H1 (cell line): ENCODE measurements around the gene CFD. TPM values are rescaled to one million over a fixed set of nuclear protein-coding genes. Genes with fewer than 3 reads are reported as not detected.
A peak's percentile ranks its signal among the peaks of the same experiment; 100 is the strongest.

ENCODE experiments used
- BCL11A ChIP-seq, 2 experiments: IDR thresholded peaks; one replicate each; pipeline ENCODE4 v1.6.1; 2011; ENCODE audit warnings: low read depth in 2 of 2, low read length in 2 of 2, mild to moderate bottlenecking in 2 of 2
- CBX5 ChIP-seq: fragments of 300-800, 300-1000 bp; sonication (generic); IDR thresholded peaks from 2 replicates; pipeline ENCODE4 v1.7.1; 2016; ENCODE audit warnings: antibody characterized with exemption, low read length, low read depth
- E2F6 ChIP-seq: IDR thresholded peaks from 2 replicates; pipeline ENCODE4 v1.6.1; 2012; ENCODE audit warnings: inconsistent platforms
- EGR1 ChIP-seq: IDR thresholded peaks from 2 replicates; pipeline ENCODE4 v1.6.1; 2011; ENCODE audit warnings: low read depth, low read length, borderline replicate concordance
- EP300 ChIP-seq, 2 experiments: IDR thresholded peaks; 1 replicate in 1 of 2; 2 replicates in 1 of 2; pipeline ENCODE4 v1.6.1; 2011 to 2012; ENCODE audit warnings: low read depth in 2 of 2, low read length in 2 of 2, mild to moderate bottlenecking in 2 of 2, borderline replicate concordance in 1 of 2, inconsistent platforms in 1 of 2, moderate library complexity in 1 of 2
- FOSL1 ChIP-seq: IDR thresholded peaks from 2 replicates; pipeline ENCODE4 v1.6.1; 2011; ENCODE audit warnings: mild to moderate bottlenecking, low read depth, low read length, moderate library complexity; ENCODE audit not compliant: insufficient read depth
- GABPA ChIP-seq: IDR thresholded peaks from 2 replicates; pipeline ENCODE4 v1.6.1; 2011; ENCODE audit warnings: mild to moderate bottlenecking, low read length, moderate library complexity, borderline replicate concordance; ENCODE audit not compliant: insufficient read depth
- KDM1A ChIP-seq: fragments of 200-600, 300-600 bp; sonication (generic); IDR thresholded peaks from 2 replicates; pipeline ENCODE4 v1.7.1; 2016; ENCODE audit warnings: mild to moderate bottlenecking, low read length, borderline replicate concordance
- MAX ChIP-seq: IDR thresholded peaks from 2 replicates; pipeline ENCODE4 v1.6.1; 2012; ENCODE audit warnings: inconsistent platforms
- NANOG ChIP-seq: IDR thresholded peaks from 2 replicates; pipeline ENCODE4 v1.6.1; 2011; ENCODE audit warnings: low read length, low read depth, mild to moderate bottlenecking, inconsistent platforms; ENCODE audit not compliant: insufficient read depth, poor library complexity, severe bottlenecking
- NRF1 ChIP-seq: IDR thresholded peaks from 2 replicates; pipeline ENCODE4 v1.6.1; 2011; ENCODE audit warnings: mild to moderate bottlenecking, low read depth, low read length, improper control_type of control experiment
- PHF8 ChIP-seq: fragments of 200-600 bp; sonication (generic); conservative IDR thresholded peaks from 2 replicates; pipeline ENCODE4 v1.7.1; 2012; ENCODE audit warnings: low read depth, mild to moderate bottlenecking, inconsistent platforms, low read length, moderate library complexity
- POLR2AphosphoS5 ChIP-seq: IDR thresholded peaks from 2 replicates; pipeline ENCODE4 v1.6.1; 2011; ENCODE audit warnings: low read depth, low read length
- POU5F1 ChIP-seq: IDR thresholded peaks from 2 replicates; pipeline ENCODE4 v1.6.1; 2011; ENCODE audit warnings: low read depth, mild to moderate bottlenecking, low read length, moderate library complexity
- RBBP5 ChIP-seq: IDR thresholded peaks from 2 replicates; pipeline ENCODE4 v1.7.1; 2012; ENCODE audit warnings: low read depth, mild to moderate bottlenecking, inconsistent platforms, low read length, moderate library complexity, borderline replicate concordance
- SIN3A ChIP-seq, 2 experiments: IDR thresholded peaks in 1 of 2; conservative IDR thresholded peaks in 1 of 2; 2 replicates each; pipeline ENCODE4 v1.6.1; 2011 to 2012; ENCODE audit warnings: low read length in 2 of 2, improper control_type of control experiment in 1 of 2, low read depth in 1 of 2, mild to moderate bottlenecking in 1 of 2
- SIX5 ChIP-seq: IDR thresholded peaks from 2 replicates; pipeline ENCODE4 v1.6.1; 2011; ENCODE audit warnings: mild to moderate bottlenecking, low read depth, low read length
- SP4 ChIP-seq: IDR thresholded peaks from 2 replicates; pipeline ENCODE4 v1.6.1; 2012; ENCODE audit warnings: low read length, inconsistent platforms
- SRF ChIP-seq: IDR thresholded peaks from 2 replicates; pipeline ENCODE4 v1.6.1; 2011; ENCODE audit warnings: mild to moderate bottlenecking, low read depth, low read length, moderate library complexity
- SUZ12 ChIP-seq: fragments of 200-600 bp; sonication (generic); IDR thresholded peaks from 2 replicates; pipeline ENCODE4 v1.6.1; 2012; ENCODE audit warnings: mild to moderate bottlenecking, inconsistent platforms, low read length, moderate library complexity, mixed read lengths
- TAF1 ChIP-seq: IDR thresholded peaks from 2 replicates; pipeline ENCODE4 v1.6.1; 2011; ENCODE audit warnings: mild to moderate bottlenecking, low read depth, low read length
- YY1 ChIP-seq: IDR thresholded peaks from 2 replicates; pipeline ENCODE4 v1.6.1; 2011; ENCODE audit warnings: low read depth, mild to moderate bottlenecking, low read length
- polyA plus RNA-seq, 7 experiments: library from polyadenylated mRNA; depleted of rRNA in 3 of 7; stranded (reverse) in 5 of 7; unstranded in 2 of 7; fragments of >200 nt in 5 of 7; fragments of 200-250 nt in 2 of 7; gene quantifications; 1 replicate in 5 of 7; 2 replicates in 1 of 7; 4 replicates in 1 of 7; pipeline versions ENCODE4 v1.2.1 to v1.2.3, GENCODE V29; 2011 to 2013; ENCODE audit warnings: missing spikeins in 2 of 7, mixed read lengths in 2 of 7
- total RNA-seq: library from RNA; stranded (reverse); fragmentation: NEBNext Ultra II Directional; extraction: Animal tissue kit (Norgen Biotek cat#: 25700); gene quantifications from 2 replicates; pipeline ENCODE4 v1.2.1, GENCODE V29; 2021

The CFD gene
- total and polyA plus RNA-seq, 2 of the 8 experiments (the other 6 are each of a cell fraction or from before 2014, with no cell fraction given), result 1.7 to 2.8 TPM

DNA sequence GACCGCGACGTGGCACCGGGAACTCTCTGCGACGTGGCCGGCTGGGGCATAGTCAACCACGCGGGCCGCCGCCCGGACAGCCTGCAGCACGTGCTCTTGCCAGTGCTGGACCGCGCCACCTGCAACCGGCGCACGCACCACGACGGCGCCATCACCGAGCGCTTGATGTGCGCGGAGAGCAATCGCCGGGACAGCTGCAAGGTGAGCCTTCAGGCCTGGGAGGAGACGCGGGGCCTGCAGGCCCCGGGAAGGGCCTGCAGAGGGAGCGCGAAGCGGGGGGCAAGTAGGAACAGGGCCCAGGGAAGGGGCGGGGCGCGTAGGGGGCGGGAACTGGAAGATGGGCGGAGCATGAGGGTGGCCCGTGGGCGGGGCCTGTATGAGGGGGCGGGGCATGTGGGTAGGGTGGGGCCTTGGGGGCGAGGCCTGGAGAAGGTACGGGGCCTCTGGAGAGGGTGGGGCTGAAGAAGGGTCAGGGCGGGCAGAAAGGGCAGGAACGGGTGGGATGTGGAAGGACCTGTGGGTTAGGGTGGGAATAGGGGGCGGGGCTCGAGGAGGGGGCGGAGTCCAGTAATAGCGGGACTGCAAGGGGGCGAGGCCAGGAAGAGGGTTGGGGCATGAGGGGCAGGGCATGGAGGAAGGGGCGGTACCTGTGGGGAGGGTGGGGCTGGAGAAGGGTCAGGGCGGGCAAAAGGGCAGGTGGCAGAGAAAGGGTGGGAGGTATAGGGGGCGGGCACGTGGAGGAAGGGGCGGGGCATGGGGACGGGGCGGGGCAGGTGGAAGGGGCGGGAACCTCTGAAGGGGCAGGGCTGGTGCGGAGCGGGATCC lies 2.5 kb downstream of the CFD start (continued):
- TF ChIP-seq PHF8 (no peak), GABPA (peak; percentile 65; the same call in 1 of the 2 replicates), E2F6 (peak; percentile 98), SUZ12 (no peak), EP300 (IDR thresholded peaks at IDR 0.05; ENCODE audit: borderline replicate concordance in 1 of 2, low read depth in 2 of 2, low read length in 2 of 2) (no peak), RBBP5 (peak; percentile 58; the same call in 1 of the 2 replicates), NANOG (peak; percentile 69), SRF (no peak), KDM1A (no peak), POLR2AphosphoS5 (peak; percentile 35; the same call in 1 of the 2 replicates), TAF1 (peak; percentile 41; the same call in 1 of the 2 replicates), CBX5 (no peak), SIX5 (no peak), BCL11A (IDR thresholded peaks at IDR 0.05; ENCODE audit: low read depth in 2 of 2, low read length in 2 of 2) (no peak), SIN3A (conservative IDR thresholded peaks at IDR 0.05 in 1 of 2, IDR thresholded peaks at IDR 0.05 in 1 of 2; ENCODE audit: low read depth in 1 of 2, low read length in 2 of 2) (0 out of 4 replicates have a peak, but pooled peaks have one; percentile 35 to 43), POU5F1 (no peak), FOSL1 (no peak), EGR1 (0 out of 2 replicates have a peak, but pooled peaks have one; percentile 3), MAX (peak; percentile 100), YY1 (peak; percentile 80), NRF1 (no peak), SP4 (no peak)
